IMR-90 (cell line): ENCODE data around the gene CLEC11A.

Experiments used
- CEBPB ChIP-seq: IDR thresholded peaks from 2 replicates; pipeline ENCODE4 v1.6.1; 2012; ENCODE audit warnings: low read depth, low read length, improper control_type of control experiment
- CTCF ChIP-seq: conservative IDR thresholded peaks from 2 replicates; pipeline ENCODE4 v1.5.1; 2012; ENCODE audit warnings: mild to moderate bottlenecking, low read depth, low read length, improper control_type of control experiment
- ELK1 ChIP-seq: fragments of 150-350 bp; IDR thresholded peaks from 2 replicates; pipeline ENCODE4 v1.6.1; 2016; ENCODE audit warnings: low read depth, mild to moderate bottlenecking, low read length, moderate library complexity, borderline replicate concordance
- FOS ChIP-seq: fragments of 150-350 bp; IDR thresholded peaks from 2 replicates; pipeline ENCODE4 v1.6.1; 2016; ENCODE audit warnings: low read depth, low read length
- MAFK ChIP-seq: IDR thresholded peaks from 2 replicates; pipeline ENCODE4 v1.6.1; 2012; ENCODE audit warnings: low read depth, low read length, improper control_type of control experiment
- NFE2L2 ChIP-seq: fragments of 150-350 bp; IDR thresholded peaks from 2 replicates; pipeline ENCODE4 v1.6.1; 2016; ENCODE audit warnings: low read depth, mild to moderate bottlenecking, low read length
- POLR2A ChIP-seq: IDR thresholded peaks from 2 replicates; pipeline ENCODE4 v1.6.1; 2012; ENCODE audit warnings: mild to moderate bottlenecking, low read depth, low read length
- RFX5 ChIP-seq: IDR thresholded peaks from 2 replicates; pipeline ENCODE4 v1.8.0; 2012; ENCODE audit warnings: low read depth, mild to moderate bottlenecking, low read length, moderate library complexity
- USF2 ChIP-seq: fragments of 150-350 bp; IDR thresholded peaks from 2 replicates; pipeline ENCODE4 v1.6.1; 2017; ENCODE audit warnings: mild to moderate bottlenecking, antibody characterized with exemption, low read length, low read depth

- TF ChIP-seq CTCF (no peak), ELK1 (no peak), POLR2A (no peak), USF2 (no peak), RFX5 (no peak), FOS (no peak), CEBPB (no peak), NFE2L2 (no peak), MAFK (no peak)
Measured at GRCh38 chr19:50711196-50711595, 12.0 kb upstream of the CLEC11A start.
